GM12874 (cell line): ENCODE results near the gene CAPN2.

Experiments
- TF ChIP-seq, protein P1 (sequence below): IDR thresholded peaks from 2 replicates; pipeline ENCODE4 v1.5.1; 2011; ENCODE audit warnings: low read depth, mild to moderate bottlenecking, control low read depth, low read length, moderate library complexity; ENCODE audit not compliant: insufficient read depth

Gene CAPN2

DNA sequence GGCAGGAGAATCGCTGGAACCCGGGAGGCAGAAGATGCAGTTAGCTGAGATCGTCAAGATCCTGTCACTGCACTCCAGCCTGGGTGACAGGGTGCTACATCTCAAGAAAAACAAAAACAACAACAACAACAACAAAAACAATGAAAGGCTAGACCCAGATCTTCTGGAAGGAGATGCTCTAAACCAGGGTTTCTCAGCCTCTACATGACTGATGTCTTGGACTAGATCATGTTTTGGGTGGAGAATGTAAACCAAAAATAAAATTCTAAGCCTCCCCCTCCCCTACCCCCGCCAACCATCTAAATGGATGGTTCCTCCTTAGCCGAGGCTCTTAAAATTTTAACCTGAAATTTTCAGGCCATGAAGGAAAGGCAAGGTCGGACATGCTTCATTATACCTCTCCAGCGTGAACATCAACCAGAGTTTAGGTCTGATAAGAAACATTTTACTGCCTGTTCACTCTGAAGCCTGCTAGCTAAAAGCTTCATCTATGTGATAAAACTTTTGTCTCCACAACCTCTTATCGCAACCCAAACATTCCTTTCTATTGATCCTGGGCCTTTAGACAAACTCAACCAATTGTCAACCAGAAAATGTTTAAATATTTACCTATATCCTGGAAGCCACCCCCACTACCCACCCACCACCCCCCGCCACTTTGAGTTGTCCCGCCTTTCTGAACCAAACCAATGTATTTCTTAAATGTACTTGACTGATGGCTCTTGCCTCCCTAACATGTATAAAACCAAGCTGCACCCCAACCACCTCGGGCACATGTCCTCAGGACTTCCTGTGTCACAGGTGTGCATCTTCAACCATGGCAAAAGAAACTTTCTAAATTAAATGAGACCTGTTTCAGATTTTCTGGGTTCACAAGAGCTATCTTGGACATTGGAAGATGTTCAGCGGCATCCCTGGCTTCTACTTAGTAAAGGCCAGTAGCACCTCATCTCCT, 1.9 kb upstream of the CAPN2 start:
- TF ChIP-seq, protein P1, sequence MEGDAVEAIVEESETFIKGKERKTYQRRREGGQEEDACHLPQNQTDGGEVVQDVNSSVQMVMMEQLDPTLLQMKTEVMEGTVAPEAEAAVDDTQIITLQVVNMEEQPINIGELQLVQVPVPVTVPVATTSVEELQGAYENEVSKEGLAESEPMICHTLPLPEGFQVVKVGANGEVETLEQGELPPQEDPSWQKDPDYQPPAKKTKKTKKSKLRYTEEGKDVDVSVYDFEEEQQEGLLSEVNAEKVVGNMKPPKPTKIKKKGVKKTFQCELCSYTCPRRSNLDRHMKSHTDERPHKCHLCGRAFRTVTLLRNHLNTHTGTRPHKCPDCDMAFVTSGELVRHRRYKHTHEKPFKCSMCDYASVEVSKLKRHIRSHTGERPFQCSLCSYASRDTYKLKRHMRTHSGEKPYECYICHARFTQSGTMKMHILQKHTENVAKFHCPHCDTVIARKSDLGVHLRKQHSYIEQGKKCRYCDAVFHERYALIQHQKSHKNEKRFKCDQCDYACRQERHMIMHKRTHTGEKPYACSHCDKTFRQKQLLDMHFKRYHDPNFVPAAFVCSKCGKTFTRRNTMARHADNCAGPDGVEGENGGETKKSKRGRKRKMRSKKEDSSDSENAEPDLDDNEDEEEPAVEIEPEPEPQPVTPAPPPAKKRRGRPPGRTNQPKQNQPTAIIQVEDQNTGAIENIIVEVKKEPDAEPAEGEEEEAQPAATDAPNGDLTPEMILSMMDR, result no peak

DNA sequence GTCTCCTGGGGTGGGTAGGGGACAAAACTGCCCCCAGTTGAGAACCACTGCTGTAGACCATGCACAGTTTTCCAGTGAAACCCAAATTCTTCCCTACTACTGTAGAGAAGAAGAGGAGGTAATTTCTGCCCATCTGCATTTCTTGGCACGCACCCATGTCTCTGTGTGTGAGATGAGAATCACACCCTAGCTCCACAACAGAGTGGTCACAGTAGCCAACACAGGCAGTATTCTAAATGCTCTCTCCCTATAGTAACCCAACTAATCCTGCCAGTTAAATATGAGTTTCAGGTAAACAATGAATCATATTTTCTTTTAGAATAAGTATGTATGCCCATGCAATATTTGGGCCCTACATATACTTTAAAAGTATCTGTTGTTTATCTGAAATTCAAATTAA, 1.2 kb upstream of the CAPN2 start:
- TF ChIP-seq, protein P1, result no peak

DNA sequence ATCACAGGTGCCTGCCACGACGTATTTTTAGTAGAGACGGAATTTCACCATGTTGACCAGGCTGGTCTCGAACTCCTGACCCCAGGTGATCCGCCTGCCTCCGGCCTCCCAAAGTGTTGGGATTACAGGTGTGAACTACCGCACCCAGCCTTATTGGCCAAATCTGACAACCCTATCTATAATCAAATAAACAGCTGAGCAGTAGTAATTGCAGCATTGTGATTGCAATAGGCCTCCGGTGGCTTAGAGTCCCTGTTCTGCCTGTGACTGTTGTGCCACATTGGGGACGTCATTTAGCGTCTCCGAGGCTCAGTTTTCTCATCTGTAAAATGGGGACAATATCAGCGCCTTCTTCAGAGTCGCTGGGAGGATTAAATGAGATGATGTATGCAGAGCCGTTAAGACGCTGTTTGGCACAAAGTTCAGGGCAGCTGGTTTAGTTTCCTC, 569 bp upstream of the CAPN2 start:
- TF ChIP-seq, protein P1, result no peak

DNA sequence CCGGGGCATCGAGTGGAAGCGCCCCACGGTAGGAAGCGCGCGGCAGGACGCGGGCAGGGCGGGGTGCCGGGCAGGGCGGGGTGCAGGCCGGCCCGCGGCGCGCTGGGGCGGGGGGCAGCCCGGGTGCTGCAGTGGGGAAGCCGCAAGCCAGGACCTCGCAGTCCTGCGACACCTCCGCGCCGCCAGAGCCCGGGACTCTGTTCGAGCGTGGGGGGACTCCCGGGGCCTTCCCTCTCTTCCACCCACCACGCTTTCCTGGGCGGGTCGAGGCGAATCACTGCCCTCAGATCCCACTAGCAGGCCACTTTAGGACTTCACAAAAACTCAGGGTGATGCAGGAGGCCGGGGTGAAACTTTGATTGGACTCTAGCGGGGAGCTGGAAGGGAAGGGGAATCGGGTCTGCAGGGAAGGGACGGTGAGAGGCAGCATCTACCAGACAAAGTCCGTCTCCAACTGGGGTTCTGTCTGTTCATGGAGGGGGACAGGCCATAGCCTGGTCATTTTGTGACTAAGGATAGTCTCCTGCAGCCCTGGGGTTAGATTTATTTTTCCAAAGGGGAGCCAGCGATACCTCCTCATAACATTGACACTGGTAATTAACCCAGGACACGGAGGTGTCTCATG, 623 bp downstream of the CAPN2 start:
- TF ChIP-seq, protein P1, result no peak

DNA sequence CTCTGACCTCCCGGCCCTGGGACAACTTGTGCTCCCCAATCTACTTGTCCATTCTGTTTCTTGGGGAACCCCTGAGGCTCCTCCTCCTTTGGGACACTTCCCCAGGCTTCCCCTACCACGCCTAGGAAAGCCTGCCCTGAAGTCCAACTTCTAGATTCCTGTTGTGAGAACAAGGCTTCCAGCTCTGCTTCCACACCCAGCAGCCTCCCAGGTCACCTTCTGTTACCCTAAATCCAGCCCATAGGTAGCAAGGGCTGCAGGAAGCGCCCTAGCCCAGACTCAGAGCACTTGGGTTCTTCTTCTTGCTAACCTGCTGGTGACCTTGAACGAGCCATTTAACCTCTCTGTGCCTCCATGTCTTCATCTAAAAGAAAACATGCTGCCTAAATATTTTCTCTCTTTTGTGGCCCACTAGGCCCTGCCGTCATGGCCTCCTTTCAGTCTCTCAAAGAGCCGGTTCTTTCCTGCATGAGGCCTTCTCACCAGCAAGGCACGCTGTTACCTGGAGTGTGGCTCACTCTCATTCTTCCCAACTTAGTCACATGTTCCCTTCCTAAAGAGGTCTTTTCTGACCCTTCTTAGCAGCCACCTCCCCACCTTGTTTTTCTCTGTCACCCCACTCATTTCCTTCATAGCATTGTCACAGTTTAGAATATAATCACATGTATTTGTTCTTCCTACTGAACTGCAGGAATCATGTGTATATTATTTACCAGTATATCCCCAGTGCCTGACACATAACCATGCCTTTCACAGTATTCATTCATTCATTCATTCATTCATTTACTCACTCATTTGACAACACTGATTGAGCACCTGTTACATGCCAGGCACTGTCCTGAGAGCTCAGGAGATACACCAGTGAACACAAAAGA, 1.4 kb downstream of the CAPN2 start:
- TF ChIP-seq, protein P1, result no peak

DNA sequence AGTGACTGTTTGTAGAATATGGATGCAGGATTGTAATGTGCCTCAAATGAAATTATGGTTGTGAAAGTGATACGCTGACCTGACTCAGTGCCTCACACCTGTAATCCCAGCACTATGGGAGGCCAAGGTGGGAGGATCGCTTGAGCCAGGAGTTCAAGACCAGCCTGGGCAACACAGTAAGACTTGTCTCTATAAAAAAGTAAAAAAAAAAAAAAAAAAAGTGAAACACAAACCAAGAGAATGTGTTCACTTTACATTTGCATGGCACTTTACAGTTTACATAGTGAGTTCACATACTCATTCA, 2.0 kb downstream of the CAPN2 start:
- TF ChIP-seq, protein P1, result no peak
